ENCODE measurements around the gene SLC23A2.
"Not testable (repeated sequence)": the region's sequence is repeated elsewhere in the genome, so short reads cannot be mapped to it uniquely, and the experiment has no call there.

Gene SLC23A2

GRCh38 chr20:4924446-4924845 lies 76.9 kb downstream of the SLC23A2 start:
- FAIRE-seq (no peak), DNase-seq (ENCODE audit: insufficient read length, low spot score) (no peak)
- no peak for TF ChIP-seq PAX5 (IDR thresholded peaks at IDR 0.05; ENCODE audit: insufficient read depth, low read length, severe bottlenecking)
- TF ChIP-seq POLR2AphosphoS5 (IDR thresholded peaks at IDR 0.05; ENCODE audit: low read depth, low read length), result no peak
- TF ChIP-seq POLR2A (IDR thresholded peaks at IDR 0.05; ENCODE audit: low read depth, low read length), result no peak
- TF ChIP-seq POU2F2 (IDR thresholded peaks at IDR 0.05; ENCODE audit: low read depth, low read length), result no peak
- TF ChIP-seq TAF1 (IDR thresholded peaks at IDR 0.05; ENCODE audit: low read depth, low read length), result no peak
- no peak for TF ChIP-seq SPI1 (IDR thresholded peaks at IDR 0.05; ENCODE audit: low read depth, low read length)

- FAIRE-seq, result no peak
- DNase-seq (ENCODE audit: insufficient read length, low spot score), result no peak
- TF ChIP-seq POLR2A (IDR thresholded peaks at IDR 0.05; ENCODE audit: low read depth, low read length) (no peak), POU2F2 (IDR thresholded peaks at IDR 0.05; ENCODE audit: low read depth, low read length) (no peak), PAX5 (IDR thresholded peaks at IDR 0.05; ENCODE audit: insufficient read depth, low read length, severe bottlenecking) (no peak), SPI1 (IDR thresholded peaks at IDR 0.05; ENCODE audit: low read depth, low read length) (no peak), TAF1 (IDR thresholded peaks at IDR 0.05; ENCODE audit: low read depth, low read length) (no peak), POLR2AphosphoS5 (IDR thresholded peaks at IDR 0.05; ENCODE audit: low read depth, low read length) (no peak)
These were observed 77.3 kb downstream of the SLC23A2 start for GRCh38 chr20:4924032-4924431.

- DNase-seq (ENCODE audit: insufficient read length, low spot score), result no peak
- no peak for TF ChIP-seq POLR2AphosphoS5 (IDR thresholded peaks at IDR 0.05; ENCODE audit: low read depth, low read length)
- TF ChIP-seq TAF1 (IDR thresholded peaks at IDR 0.05; ENCODE audit: low read depth, low read length), result no peak
- TF ChIP-seq PAX5 (IDR thresholded peaks at IDR 0.05; ENCODE audit: insufficient read depth, low read length, severe bottlenecking), result no peak
- TF ChIP-seq POU2F2 (IDR thresholded peaks at IDR 0.05; ENCODE audit: low read depth, low read length), result no peak
- no peak for TF ChIP-seq SPI1 (IDR thresholded peaks at IDR 0.05; ENCODE audit: low read depth, low read length)
- TF ChIP-seq POLR2A (IDR thresholded peaks at IDR 0.05; ENCODE audit: low read depth, low read length), result no peak
- FAIRE-seq, result no peak
These were observed 79.1 kb downstream of the SLC23A2 start for GRCh38 chr20:4922186-4922585.

GRCh38 chr20:4921271-4921670 lies 80.0 kb downstream of the SLC23A2 start:
- DNase-seq (ENCODE audit: insufficient read length, low spot score); FAIRE-seq: not testable (repeated sequence)

- DNase-seq (ENCODE audit: insufficient read length, low spot score) (no peak), FAIRE-seq (no peak)
- TF ChIP-seq TAF1 (IDR thresholded peaks at IDR 0.05; ENCODE audit: low read depth, low read length) (no peak), POLR2A (IDR thresholded peaks at IDR 0.05; ENCODE audit: low read depth, low read length) (no peak), POLR2AphosphoS5 (IDR thresholded peaks at IDR 0.05; ENCODE audit: low read depth, low read length) (no peak), PAX5 (IDR thresholded peaks at IDR 0.05; ENCODE audit: insufficient read depth, low read length, severe bottlenecking) (no peak), POU2F2 (IDR thresholded peaks at IDR 0.05; ENCODE audit: low read depth, low read length) (no peak), SPI1 (IDR thresholded peaks at IDR 0.05; ENCODE audit: low read depth, low read length) (no peak)
These were observed 80.7 kb downstream of the SLC23A2 start for GRCh38 chr20:4920655-4921054.

GRCh38 chr20:4920131-4920530 lies 81.2 kb downstream of the SLC23A2 start:
- FAIRE-seq (no peak), DNase-seq (ENCODE audit: insufficient read length, low spot score) (no peak)
- TF ChIP-seq POU2F2 (IDR thresholded peaks at IDR 0.05; ENCODE audit: low read depth, low read length), result no peak
- no peak for TF ChIP-seq SPI1 (IDR thresholded peaks at IDR 0.05; ENCODE audit: low read depth, low read length)
- TF ChIP-seq POLR2A (IDR thresholded peaks at IDR 0.05; ENCODE audit: low read depth, low read length), result no peak
- TF ChIP-seq PAX5 (IDR thresholded peaks at IDR 0.05; ENCODE audit: insufficient read depth, low read length, severe bottlenecking), result no peak
- TF ChIP-seq TAF1 (IDR thresholded peaks at IDR 0.05; ENCODE audit: low read depth, low read length), result no peak
- no peak for TF ChIP-seq POLR2AphosphoS5 (IDR thresholded peaks at IDR 0.05; ENCODE audit: low read depth, low read length)

- TF ChIP-seq POLR2AphosphoS5 (IDR thresholded peaks at IDR 0.05; ENCODE audit: low read depth, low read length) (no peak), TAF1 (IDR thresholded peaks at IDR 0.05; ENCODE audit: low read depth, low read length) (no peak), PAX5 (IDR thresholded peaks at IDR 0.05; ENCODE audit: insufficient read depth, low read length, severe bottlenecking) (no peak), POU2F2 (IDR thresholded peaks at IDR 0.05; ENCODE audit: low read depth, low read length) (no peak), POLR2A (IDR thresholded peaks at IDR 0.05; ENCODE audit: low read depth, low read length) (no peak), SPI1 (IDR thresholded peaks at IDR 0.05; ENCODE audit: low read depth, low read length) (no peak)
- FAIRE-seq (no peak), DNase-seq (ENCODE audit: insufficient read length, low spot score) (no peak)
These were observed 82.1 kb downstream of the SLC23A2 start for GRCh38 chr20:4919047-4919704.

- DNase-seq (ENCODE audit: insufficient read length, low spot score), result no peak
- peak; percentile 92 for FAIRE-seq
- TF ChIP-seq TAF1 (IDR thresholded peaks at IDR 0.05; ENCODE audit: low read depth, low read length) (no peak), POU2F2 (IDR thresholded peaks at IDR 0.05; ENCODE audit: low read depth, low read length) (no peak), PAX5 (IDR thresholded peaks at IDR 0.05; ENCODE audit: insufficient read depth, low read length, severe bottlenecking) (no peak), SPI1 (IDR thresholded peaks at IDR 0.05; ENCODE audit: low read depth, low read length) (no peak), POLR2A (IDR thresholded peaks at IDR 0.05; ENCODE audit: low read depth, low read length) (no peak), POLR2AphosphoS5 (IDR thresholded peaks at IDR 0.05; ENCODE audit: low read depth, low read length) (no peak)
These were observed 82.8 kb downstream of the SLC23A2 start for GRCh38 chr20:4918473-4918872.

- TF ChIP-seq POLR2AphosphoS5 (IDR thresholded peaks at IDR 0.05; ENCODE audit: low read depth, low read length) (no peak), SPI1 (IDR thresholded peaks at IDR 0.05; ENCODE audit: low read depth, low read length) (no peak), POU2F2 (IDR thresholded peaks at IDR 0.05; ENCODE audit: low read depth, low read length) (no peak), TAF1 (IDR thresholded peaks at IDR 0.05; ENCODE audit: low read depth, low read length) (no peak), POLR2A (IDR thresholded peaks at IDR 0.05; ENCODE audit: low read depth, low read length) (no peak), PAX5 (IDR thresholded peaks at IDR 0.05; ENCODE audit: insufficient read depth, low read length, severe bottlenecking) (no peak)
- DNase-seq (ENCODE audit: insufficient read length, low spot score) (no peak), FAIRE-seq (no peak)
These were observed 84.1 kb downstream of the SLC23A2 start for GRCh38 chr20:4916971-4917881.
